Adrenal gland (tissue), 5 donors: ENCODE measurements around the gene SIGLEC5.

ENCODE experiments used
- POLR2A ChIP-seq, 2 donors: fragments of 450-650 bp; IDR thresholded peaks; one replicate each; pipeline ENCODE4 v1.6.1; 2017; ENCODE audit warnings: antibody characterized with exemption in 2 of 2, mild to moderate bottlenecking in 2 of 2, moderate library complexity in 1 of 2
- TF ChIP-seq, protein P1 (sequence below), 6 experiments: fragments of 450-650 bp in 4 of 6; fragments of 200-600 bp in 2 of 6; sonication (generic) in 1 of 6; IDR thresholded peaks; 1 replicate in 5 of 6; 2 replicates in 1 of 6; pipeline versions ENCODE4 v1.5.1 to v1.8.0; 2016 to 2021; ENCODE audit warnings: antibody characterized with exemption in 6 of 6, mild to moderate bottlenecking in 2 of 6, moderate library complexity in 1 of 6
- donor health status: DM: no; HTN: no; CAD: no.

DNA sequence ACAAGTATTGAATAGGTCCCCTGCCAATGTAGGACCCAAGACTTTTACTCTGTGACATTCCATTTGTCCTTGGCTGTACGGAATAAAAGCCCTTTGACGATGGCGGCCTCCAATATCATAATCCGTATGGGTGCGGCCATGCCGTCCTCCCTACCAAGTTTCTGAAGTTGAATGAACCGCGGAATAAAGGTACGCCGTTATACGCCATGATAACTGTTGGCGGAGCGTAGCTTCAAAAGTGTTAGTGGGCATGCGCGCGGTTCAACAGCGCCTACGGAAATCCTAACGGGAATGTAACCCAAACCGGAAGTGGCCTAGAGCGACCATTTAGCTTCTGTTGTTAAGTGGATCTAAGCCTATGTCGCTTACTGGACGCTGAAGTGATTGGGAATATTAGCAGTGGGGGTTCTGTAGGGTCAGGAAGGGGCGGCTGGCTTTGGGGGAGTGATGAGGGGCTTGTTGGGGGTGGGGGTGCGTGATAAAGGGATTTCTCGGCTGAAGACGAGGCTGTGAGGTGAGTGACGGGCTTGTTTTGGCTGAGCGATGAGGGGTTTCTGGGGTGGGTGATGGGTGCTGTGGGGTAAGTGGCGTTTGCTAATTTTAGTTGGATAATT is 59.1 kb downstream of the SIGLEC5 start, which contains the start of gene ZNF175:
- TF ChIP-seq, protein P1, sequence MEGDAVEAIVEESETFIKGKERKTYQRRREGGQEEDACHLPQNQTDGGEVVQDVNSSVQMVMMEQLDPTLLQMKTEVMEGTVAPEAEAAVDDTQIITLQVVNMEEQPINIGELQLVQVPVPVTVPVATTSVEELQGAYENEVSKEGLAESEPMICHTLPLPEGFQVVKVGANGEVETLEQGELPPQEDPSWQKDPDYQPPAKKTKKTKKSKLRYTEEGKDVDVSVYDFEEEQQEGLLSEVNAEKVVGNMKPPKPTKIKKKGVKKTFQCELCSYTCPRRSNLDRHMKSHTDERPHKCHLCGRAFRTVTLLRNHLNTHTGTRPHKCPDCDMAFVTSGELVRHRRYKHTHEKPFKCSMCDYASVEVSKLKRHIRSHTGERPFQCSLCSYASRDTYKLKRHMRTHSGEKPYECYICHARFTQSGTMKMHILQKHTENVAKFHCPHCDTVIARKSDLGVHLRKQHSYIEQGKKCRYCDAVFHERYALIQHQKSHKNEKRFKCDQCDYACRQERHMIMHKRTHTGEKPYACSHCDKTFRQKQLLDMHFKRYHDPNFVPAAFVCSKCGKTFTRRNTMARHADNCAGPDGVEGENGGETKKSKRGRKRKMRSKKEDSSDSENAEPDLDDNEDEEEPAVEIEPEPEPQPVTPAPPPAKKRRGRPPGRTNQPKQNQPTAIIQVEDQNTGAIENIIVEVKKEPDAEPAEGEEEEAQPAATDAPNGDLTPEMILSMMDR (IDR thresholded peaks at IDR 0.05) = no peak
- TF ChIP-seq POLR2A (IDR thresholded peaks at IDR 0.05) = no peak
